Endothelial cell of umbilical vein (primary cell): ENCODE results near the gene MAPT. TPM values are rescaled to one million over a fixed set of nuclear protein-coding genes. Genes with fewer than 3 reads are reported as not detected.

Experiments used
- BruUV-seq: library from RNA; stranded (reverse); fragments of 400-500 nt; replicated peaks from 2 replicates; lab custom pipeline; 2021; lab: Mats Ljungman, UMichigan
- CTCF ChIA-PET: fragments of 300-600, 350-600 bp; sonication (Branson Sonifier 250); formaldehyde crosslinking; loops from one replicate; lab custom pipeline; 2021; ENCODE audit warnings: antibody characterized with exemption, inconsistent platforms; lab: Charles Lee
- POLR2A ChIA-PET: fragments of 300-600, 350-600 bp; sonication (Branson Sonifier 250); formaldehyde crosslinking; loops from one replicate; lab custom pipeline; 2021; ENCODE audit warnings: antibody characterized with exemption, inconsistent platforms; lab: Charles Lee
- DNase-seq: peaks from one replicate; pipeline ENCODE4 v3.0.0-alpha.2; 2011; ENCODE audit warnings: low read depth, low spot score
- FAIRE-seq: peaks from 2 replicates; lab custom pipeline; 2011; peaks lifted over from hg19 to GRCh38; lab: Jason Lieb, UNC
- H2AFZ ChIP-seq: 2 replicates; pipeline ENCODE4 v1.6.0; 2012; ENCODE audit warnings: low read depth, low read length, control low read depth, inconsistent platforms
- H3K27ac ChIP-seq: 2 replicates; pipeline ENCODE4 v1.5.1; 2011; ENCODE audit warnings: low read depth, mild to moderate bottlenecking, control low read depth, low read length, moderate library complexity; ENCODE audit not compliant: insufficient read depth
- H3K27me3 ChIP-seq, 2 experiments: 2 replicates each; pipeline versions ENCODE4 v1.6.0 to v1.6.1; 2011; ENCODE audit warnings: low read length in 2 of 2, mixed read lengths in 1 of 2; ENCODE audit not compliant: control insufficient read depth in 2 of 2, insufficient read depth in 2 of 2
- H3K36me3 ChIP-seq, 2 experiments: 2 replicates in 1 of 2; 3 replicates in 1 of 2; pipeline ENCODE4 v1.5.1; 2011; ENCODE audit warnings: low read length in 2 of 2, mild to moderate bottlenecking in 1 of 2, moderate library complexity in 1 of 2; ENCODE audit not compliant: control insufficient read depth in 2 of 2, insufficient read depth in 2 of 2; ENCODE audit errors: extremely low read depth in 1 of 2
- H3K4me1 ChIP-seq: 3 replicates; pipeline ENCODE4 v1.5.1; 2011; ENCODE audit warnings: mild to moderate bottlenecking, low read length; ENCODE audit not compliant: control insufficient read depth, insufficient read depth; ENCODE audit errors: extremely low read depth
- H3K4me2 ChIP-seq: 2 replicates; pipeline ENCODE4 v1.6.1; 2011; ENCODE audit warnings: low read length, control low read depth, mixed read lengths; ENCODE audit not compliant: insufficient read depth
- H3K4me3 ChIP-seq, 3 experiments: fragments of 200-600 bp in 1 of 3; sonication (generic), shearing (Covaris generic) in 1 of 3; replicated peaks in 1 of 3; 2 replicates each; pipeline ENCODE4 v1.5.1; 2011 to 2016; ENCODE audit warnings: control low read depth in 3 of 3, low read length in 3 of 3, mild to moderate bottlenecking in 2 of 3, inconsistent platforms in 1 of 3, low read depth in 1 of 3, moderate library complexity in 1 of 3; ENCODE audit not compliant: insufficient read depth in 1 of 3
- H3K79me2 ChIP-seq: 2 replicates; pipeline ENCODE4 v1.6.0; 2012; ENCODE audit warnings: low read length, inconsistent platforms; ENCODE audit not compliant: control insufficient read depth, insufficient read depth
- H3K9ac ChIP-seq: replicated peaks from 2 replicates; pipeline ENCODE3; 2011; ENCODE audit warnings: low read length, control low read depth; ENCODE audit not compliant: insufficient read depth; ENCODE audit errors: extremely low read depth
- H3K9me1 ChIP-seq: replicated peaks from 3 replicates; pipeline ENCODE4 v1.6.0; 2011; ENCODE audit warnings: mild to moderate bottlenecking, low read length; ENCODE audit not compliant: control insufficient read depth, insufficient read depth; ENCODE audit errors: extremely low read depth
- H3K9me3 ChIP-seq: replicated peaks from 2 replicates; pipeline ENCODE4 v1.5.1; 2012; ENCODE audit warnings: low read length, inconsistent platforms; ENCODE audit not compliant: control insufficient read depth, insufficient read depth
- H4K20me1 ChIP-seq: replicated peaks from 2 replicates; pipeline ENCODE3; 2011; ENCODE audit warnings: mild to moderate bottlenecking, low read length; ENCODE audit not compliant: control insufficient read depth, insufficient read depth; ENCODE audit errors: extremely low read depth
- EZH2 ChIP-seq: IDR thresholded peaks from 2 replicates; pipeline ENCODE4 v1.6.1; 2012; ENCODE audit warnings: borderline replicate concordance, low read depth, mild to moderate bottlenecking, moderate library complexity, low read length, inconsistent platforms; ENCODE audit not compliant: severe bottlenecking
- FOS ChIP-seq: IDR thresholded peaks from 2 replicates; pipeline ENCODE4 v1.6.1; 2011; ENCODE audit warnings: mild to moderate bottlenecking, low read length, moderate library complexity, borderline replicate concordance; ENCODE audit not compliant: insufficient read depth
- GATA2 ChIP-seq: IDR thresholded peaks from 2 replicates; pipeline ENCODE4 v1.7.0; 2011; ENCODE audit warnings: low read depth, mild to moderate bottlenecking, moderate library complexity, mixed read lengths, low read length; ENCODE audit not compliant: insufficient read length, insufficient read depth
- JUN ChIP-seq: IDR thresholded peaks from 2 replicates; pipeline ENCODE4 v1.6.1; 2011; ENCODE audit warnings: borderline replicate concordance, low read depth; ENCODE audit not compliant: insufficient read length, insufficient read depth
- MYC ChIP-seq: IDR thresholded peaks from one replicate; pipeline ENCODE4 v1.6.1; 2011; ENCODE audit warnings: mild to moderate bottlenecking, low read depth, low read length
- POLR2A ChIP-seq: IDR thresholded peaks from 2 replicates; pipeline ENCODE4 v1.6.1; 2012; ENCODE audit warnings: low read depth, mild to moderate bottlenecking, control low read depth, low read length
- POLR2AphosphoS5 ChIP-seq: IDR thresholded peaks from 2 replicates; pipeline ENCODE4 v1.6.1; 2012; ENCODE audit warnings: low read depth, mild to moderate bottlenecking, control low read depth, low read length, moderate library complexity; ENCODE audit not compliant: insufficient read depth
- dilution Hi-C: fragments of 300-500 bp; cut with MboI; formaldehyde crosslinking; loops from one replicate; pipeline ENCODE4 v1.15.0; 2019; ENCODE audit warnings: low sequenced_read_pairs; ENCODE audit not compliant: extremely low pct_ligation_motif_present
- intact Hi-C: fragments of 100-400 bp; cut with micrococcal nuclease; formaldehyde crosslinking; loops from one replicate; pipeline ENCODE4 v1.10.0; 2022
- polyA plus RNA-seq, 4 experiments: library from polyadenylated mRNA; depleted of rRNA in 3 of 4; stranded (reverse) in 3 of 4; unstranded in 1 of 4; fragments of >200 nt; gene quantifications; 2 replicates each; pipeline versions ENCODE4 v1.2.1 to v1.2.3, GENCODE V29; 2011 to 2012; ENCODE audit warnings: missing spikeins in 1 of 4
- total RNA-seq: library from RNA; stranded (reverse); gene quantifications from 2 replicates; pipeline ENCODE4 v1.2.3, GENCODE V29; 2021
- TF ChIP-seq, protein P1 (sequence below): IDR thresholded peaks from 2 replicates; pipeline ENCODE4 v1.6.1; 2011; ENCODE audit not compliant: insufficient read depth, insufficient read length
- TF ChIP-seq, protein P2 (sequence below), 2 donors: IDR thresholded peaks; 1 replicate in 1 of 2; 2 replicates in 1 of 2; pipeline ENCODE4 v1.5.1; 2011; ENCODE audit warnings: low read length in 2 of 2, mild to moderate bottlenecking in 2 of 2, moderate library complexity in 2 of 2, control low read depth in 1 of 2, inconsistent platforms in 1 of 2, low read depth in 1 of 2; ENCODE audit not compliant: insufficient read depth in 1 of 2; ENCODE audit errors: extremely low read depth in 1 of 2

MAPT gene
- total and polyA plus RNA-seq, 2 donors (not counting 3 experiments of a cell fraction or from before 2014, with no cell fraction given): 0.04 to 0.51 TPM

GRCh38 chr17:45962221-45962972 is 68.0 kb downstream of the MAPT start:
- dilution Hi-C loops: no loop called here
- BruUV-seq: no TSS peak
- no peaks in the 10 kb centered on the region for H3K36me3 ChIP-seq

More at GRCh38 chr17:45962221-45962972, 68.0 kb downstream of the MAPT start:
- DNase-seq (no peak), FAIRE-seq (no peak)
- no peak overlapping the region for H3K9ac ChIP-seq
- H3K27ac ChIP-seq: no peak overlapping the region
- no peak overlapping the region for H2AFZ ChIP-seq
- H3K9me1 ChIP-seq: no peaks in the 10 kb centered on the region
- CTCF ChIA-PET: interaction anchor here (0.7 kb wide), 1 partner anchor 13 kb away, joined by 3 read pairs; no protein-coding TSS in a partner anchor
- POLR2A ChIA-PET: no interaction called here
- H3K27me3 ChIP-seq: peaks cover 7 to 12% of the 10 kb centered on the region in 2 experiments
- no peaks in the 10 kb centered on the region for H4K20me1 ChIP-seq
- no peaks in the 10 kb centered on the region for H3K4me1 ChIP-seq
- H3K79me2 ChIP-seq: no peaks in the 10 kb centered on the region
- TF ChIP-seq MYC: no peak
- TF ChIP-seq, protein P1, sequence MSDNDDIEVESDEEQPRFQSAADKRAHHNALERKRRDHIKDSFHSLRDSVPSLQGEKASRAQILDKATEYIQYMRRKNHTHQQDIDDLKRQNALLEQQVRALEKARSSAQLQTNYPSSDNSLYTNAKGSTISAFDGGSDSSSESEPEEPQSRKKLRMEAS: no peak
- TF ChIP-seq FOS: no peak
- no peak for TF ChIP-seq GATA2
- no peak for TF ChIP-seq JUN
- TF ChIP-seq EZH2: no peak
- TF ChIP-seq, protein P2, sequence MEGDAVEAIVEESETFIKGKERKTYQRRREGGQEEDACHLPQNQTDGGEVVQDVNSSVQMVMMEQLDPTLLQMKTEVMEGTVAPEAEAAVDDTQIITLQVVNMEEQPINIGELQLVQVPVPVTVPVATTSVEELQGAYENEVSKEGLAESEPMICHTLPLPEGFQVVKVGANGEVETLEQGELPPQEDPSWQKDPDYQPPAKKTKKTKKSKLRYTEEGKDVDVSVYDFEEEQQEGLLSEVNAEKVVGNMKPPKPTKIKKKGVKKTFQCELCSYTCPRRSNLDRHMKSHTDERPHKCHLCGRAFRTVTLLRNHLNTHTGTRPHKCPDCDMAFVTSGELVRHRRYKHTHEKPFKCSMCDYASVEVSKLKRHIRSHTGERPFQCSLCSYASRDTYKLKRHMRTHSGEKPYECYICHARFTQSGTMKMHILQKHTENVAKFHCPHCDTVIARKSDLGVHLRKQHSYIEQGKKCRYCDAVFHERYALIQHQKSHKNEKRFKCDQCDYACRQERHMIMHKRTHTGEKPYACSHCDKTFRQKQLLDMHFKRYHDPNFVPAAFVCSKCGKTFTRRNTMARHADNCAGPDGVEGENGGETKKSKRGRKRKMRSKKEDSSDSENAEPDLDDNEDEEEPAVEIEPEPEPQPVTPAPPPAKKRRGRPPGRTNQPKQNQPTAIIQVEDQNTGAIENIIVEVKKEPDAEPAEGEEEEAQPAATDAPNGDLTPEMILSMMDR (IDR thresholded peaks at IDR 0.05; ENCODE audit: extremely low read depth in 1 of 2, insufficient read depth in 1 of 2, low read depth in 1 of 2, low read length in 2 of 2): no peak
- no peak for TF ChIP-seq POLR2A
- no peak for TF ChIP-seq POLR2AphosphoS5
- intact Hi-C loops: no loop called here
- H3K4me3 ChIP-seq: no peak overlapping the region
- no peaks in the 10 kb centered on the region for H3K9me3 ChIP-seq
- H3K4me2 ChIP-seq: no peak overlapping the region
